ENCODE results near the gene UMAD1. TPM values are rescaled to one million over a fixed set of nuclear protein-coding genes. Genes with fewer than 3 reads are reported as not detected.

UMAD1 gene
- total RNA-seq, 1 donor: 8.2 TPM

DNA sequence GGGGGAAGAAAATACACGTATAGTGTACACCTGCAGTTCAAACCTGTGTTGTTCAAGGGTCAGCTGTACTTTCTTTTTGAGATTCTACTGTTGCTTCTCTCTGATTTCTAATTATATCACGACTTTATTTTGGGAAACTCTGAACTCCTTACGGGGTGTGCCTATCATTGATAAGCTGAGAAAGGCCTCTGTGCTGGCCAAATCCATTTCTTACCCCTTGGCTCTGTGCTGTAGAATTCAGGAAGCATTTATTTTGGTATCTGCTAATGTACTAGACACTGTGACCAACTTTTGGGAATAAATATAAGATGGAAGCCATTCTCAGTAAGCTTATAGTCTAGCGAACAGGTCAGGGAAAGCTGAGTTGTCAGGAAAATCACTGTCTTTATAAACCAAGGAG, 104.7 kb downstream of the UMAD1 start:
- Histone ChIP-seq H3K9me3 (ENCODE audit: low read depth, low read length) (no peaks in the 10 kb centered on the region), H3K27me3 (ENCODE audit: insufficient read depth, low read length) (no peaks in the 10 kb centered on the region), H3K4me3 (ENCODE audit: low read length) (no peak overlapping the region), H3K4me1 (ENCODE audit: insufficient read depth, low read length) (no peaks in the 10 kb centered on the region)

DNA sequence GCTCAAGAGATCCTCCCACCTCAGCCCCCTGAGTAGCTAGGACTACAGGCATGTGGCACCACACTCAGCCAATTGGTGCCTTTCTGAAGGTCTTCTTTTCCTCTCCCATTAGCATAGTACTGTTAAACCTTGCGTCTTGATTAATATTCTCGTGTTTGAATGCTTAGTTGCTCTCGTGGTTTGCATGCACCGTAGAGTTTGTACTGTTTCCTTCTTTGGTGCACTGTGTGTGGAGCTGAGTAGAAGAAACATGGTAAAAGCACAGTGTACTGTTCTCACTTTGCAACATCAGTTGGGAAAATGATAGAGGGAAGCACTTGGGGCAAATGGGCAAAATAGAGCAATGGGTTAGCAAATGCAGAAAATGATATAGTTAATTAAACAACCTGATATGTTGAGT, 105.4 kb downstream of the UMAD1 start:
- no peaks in the 10 kb centered on the region for H3K9me3 ChIP-seq (ENCODE audit: low read depth, low read length)
- H3K27me3 ChIP-seq (ENCODE audit: insufficient read depth, low read length): no peaks in the 10 kb centered on the region
- no peak overlapping the region for H3K4me3 ChIP-seq (ENCODE audit: low read length)
- no peaks in the 10 kb centered on the region for H3K4me1 ChIP-seq (ENCODE audit: insufficient read depth, low read length)

- H3K27me3 ChIP-seq (ENCODE audit: insufficient read depth, low read length): no peaks in the 10 kb centered on the region
- H3K4me3 ChIP-seq (ENCODE audit: low read length): no peak overlapping the region
- no peaks in the 10 kb centered on the region for H3K4me1 ChIP-seq (ENCODE audit: insufficient read depth, low read length)
- no peaks in the 10 kb centered on the region for H3K9me3 ChIP-seq (ENCODE audit: low read depth, low read length)
Observed at GRCh38 chr7:7746458-7746857, 105.9 kb downstream of the UMAD1 start.

- H3K4me3 ChIP-seq (ENCODE audit: low read length): no peak overlapping the region
- no peaks in the 10 kb centered on the region for H3K9me3 ChIP-seq (ENCODE audit: low read depth, low read length)
- H3K27me3 ChIP-seq (ENCODE audit: insufficient read depth, low read length): no peaks in the 10 kb centered on the region
- no peaks in the 10 kb centered on the region for H3K4me1 ChIP-seq (ENCODE audit: insufficient read depth, low read length)
Observed at GRCh38 chr7:7750571-7751242, 110.2 kb downstream of the UMAD1 start.

DNA sequence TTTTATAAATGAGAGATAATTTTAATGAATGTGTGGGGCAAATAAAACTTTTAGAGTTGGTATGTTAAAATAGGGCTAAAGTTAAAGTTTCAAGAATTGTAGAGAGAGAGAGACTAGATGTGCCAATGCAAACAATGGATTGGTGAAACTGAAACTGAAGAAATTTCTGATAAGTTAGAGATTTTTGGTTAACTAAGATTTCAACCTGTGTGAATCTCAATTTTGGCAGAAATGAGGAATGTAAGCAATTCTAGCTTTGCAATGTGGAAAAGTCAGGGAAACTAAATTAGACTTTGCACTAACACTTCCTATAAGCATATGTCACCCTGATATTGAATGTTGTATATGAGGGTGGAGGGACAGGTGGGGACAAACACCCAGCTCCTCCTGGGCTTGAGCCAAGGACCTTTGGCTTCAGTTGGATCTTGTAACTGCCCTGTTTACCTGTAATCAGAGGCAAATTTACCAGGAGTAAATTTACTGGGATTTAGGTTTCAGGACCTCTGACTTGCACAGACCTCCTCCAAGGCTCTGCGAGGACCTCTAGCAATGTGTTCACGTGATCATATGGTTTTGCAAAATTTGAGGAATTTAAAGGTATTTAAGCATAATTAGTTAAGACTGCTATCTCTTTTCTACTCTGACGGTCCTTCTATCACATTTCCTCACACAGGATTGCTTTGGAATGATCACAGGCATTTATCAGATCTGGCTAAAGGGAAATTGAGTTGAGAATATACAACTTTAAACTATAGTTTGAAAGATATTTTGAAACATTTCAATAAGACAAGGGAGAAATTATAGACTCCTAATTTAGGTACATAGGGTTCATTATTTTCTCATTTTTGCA, 110.9 kb downstream of the UMAD1 start:
- H3K27me3 ChIP-seq (ENCODE audit: insufficient read depth, low read length): no peaks in the 10 kb centered on the region
- H3K9me3 ChIP-seq (ENCODE audit: low read depth, low read length): no peaks in the 10 kb centered on the region
- no peaks in the 10 kb centered on the region for H3K4me1 ChIP-seq (ENCODE audit: insufficient read depth, low read length)
- no peak overlapping the region for H3K4me3 ChIP-seq (ENCODE audit: low read length)

- Histone ChIP-seq H3K4me3 (ENCODE audit: low read length) (no peak overlapping the region), H3K27me3 (ENCODE audit: insufficient read depth, low read length) (no peaks in the 10 kb centered on the region), H3K9me3 (ENCODE audit: low read depth, low read length) (no peaks in the 10 kb centered on the region), H3K4me1 (ENCODE audit: insufficient read depth, low read length) (peaks cover 9% of the 10 kb centered on the region)
Observed at GRCh38 chr7:7756577-7756976, 116.0 kb downstream of the UMAD1 start.

DNA sequence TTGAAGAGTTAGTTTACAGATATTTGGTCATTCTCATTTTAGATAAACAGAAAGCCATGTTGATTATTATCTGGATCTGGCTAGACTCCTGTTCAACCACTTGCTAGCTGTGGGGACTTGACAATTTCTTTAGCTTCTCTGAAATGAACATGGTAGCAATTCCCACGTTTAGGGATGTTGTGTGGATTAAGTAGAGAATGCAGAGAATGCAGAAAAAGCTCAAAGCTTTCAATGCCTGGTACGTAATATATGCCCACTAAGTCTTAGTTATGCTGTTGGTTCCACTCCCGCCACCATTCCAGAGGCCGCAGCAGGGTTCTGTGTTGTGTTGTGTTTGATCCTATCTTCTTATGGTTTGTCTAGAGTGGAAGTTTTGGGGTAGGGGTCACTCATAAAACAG, 117.0 kb downstream of the UMAD1 start:
- Histone ChIP-seq H3K27me3 (ENCODE audit: insufficient read depth, low read length) (no peaks in the 10 kb centered on the region), H3K4me1 (ENCODE audit: insufficient read depth, low read length) (peaks cover 16% of the 10 kb centered on the region), H3K4me3 (ENCODE audit: low read length) (no peak overlapping the region), H3K9me3 (ENCODE audit: low read depth, low read length) (no peaks in the 10 kb centered on the region)

- Histone ChIP-seq H3K4me1 (ENCODE audit: insufficient read depth, low read length) (peaks cover 22% of the 10 kb centered on the region), H3K4me3 (ENCODE audit: low read length) (peak overlapping the region; percentile 41), H3K27me3 (ENCODE audit: insufficient read depth, low read length) (no peaks in the 10 kb centered on the region), H3K9me3 (ENCODE audit: low read depth, low read length) (no peaks in the 10 kb centered on the region)
Observed at GRCh38 chr7:7761340-7761973, 120.9 kb downstream of the UMAD1 start.

- peak overlapping the region; percentile 41 for H3K4me3 ChIP-seq (ENCODE audit: low read length)
- no peaks in the 10 kb centered on the region for H3K27me3 ChIP-seq (ENCODE audit: insufficient read depth, low read length)
- H3K9me3 ChIP-seq (ENCODE audit: low read depth, low read length): no peaks in the 10 kb centered on the region
- peaks cover 22% of the 10 kb centered on the region for H3K4me1 ChIP-seq (ENCODE audit: insufficient read depth, low read length)
Observed at GRCh38 chr7:7761974-7762779, 121.6 kb downstream of the UMAD1 start.

- no peak overlapping the region for H3K4me3 ChIP-seq (ENCODE audit: low read length)
- H3K9me3 ChIP-seq (ENCODE audit: low read depth, low read length): no peaks in the 10 kb centered on the region
- no peaks in the 10 kb centered on the region for H3K27me3 ChIP-seq (ENCODE audit: insufficient read depth, low read length)
- peaks cover 22% of the 10 kb centered on the region for H3K4me1 ChIP-seq (ENCODE audit: insufficient read depth, low read length)
Observed at GRCh38 chr7:7764520-7765396, 124.2 kb downstream of the UMAD1 start.

DNA sequence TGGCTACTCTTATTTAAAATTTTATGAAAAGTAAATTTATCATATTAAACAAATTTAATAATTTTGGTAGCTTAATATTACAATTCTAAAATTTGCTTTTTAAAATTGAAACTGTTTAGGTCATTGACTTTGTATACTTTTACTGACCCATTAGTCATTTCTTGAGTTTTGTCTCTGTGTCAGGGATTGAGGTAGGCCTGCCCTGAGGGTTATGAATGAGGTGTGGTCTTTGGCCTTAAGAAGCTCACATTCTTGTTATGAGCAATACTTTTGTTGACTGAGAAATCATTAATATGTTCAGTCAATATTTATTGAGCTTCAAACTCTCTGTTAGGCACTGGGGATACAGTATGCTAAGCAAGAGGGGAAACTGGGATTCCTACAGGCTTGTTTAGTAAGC, 124.9 kb downstream of the UMAD1 start:
- Histone ChIP-seq H3K4me3 (ENCODE audit: low read length) (no peak overlapping the region), H3K9me3 (ENCODE audit: low read depth, low read length) (no peaks in the 10 kb centered on the region), H3K27me3 (ENCODE audit: insufficient read depth, low read length) (no peaks in the 10 kb centered on the region), H3K4me1 (ENCODE audit: insufficient read depth, low read length) (peaks cover 22% of the 10 kb centered on the region)

DNA sequence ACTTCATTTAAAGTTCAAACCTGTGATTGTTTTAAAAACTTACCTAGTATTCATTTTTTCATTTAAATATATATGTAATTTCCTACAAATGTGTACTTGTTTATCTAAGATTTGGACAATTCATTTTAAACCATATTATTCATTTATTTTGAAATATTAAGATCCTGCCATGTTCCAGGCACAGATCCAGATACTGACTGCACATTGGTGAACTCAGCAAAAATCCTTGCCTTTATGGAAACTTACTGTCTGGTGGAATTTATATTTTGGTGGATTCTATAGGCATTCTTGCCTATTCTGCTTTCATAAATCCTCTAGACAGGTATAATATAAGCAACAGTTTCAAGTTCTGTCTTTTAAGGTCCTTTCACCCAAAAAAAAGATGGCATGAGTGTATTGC, 126.1 kb downstream of the UMAD1 start:
- Histone ChIP-seq H3K4me1 (ENCODE audit: insufficient read depth, low read length) (peaks cover 13% of the 10 kb centered on the region), H3K4me3 (ENCODE audit: low read length) (no peak overlapping the region), H3K27me3 (ENCODE audit: insufficient read depth, low read length) (no peaks in the 10 kb centered on the region), H3K9me3 (ENCODE audit: low read depth, low read length) (no peaks in the 10 kb centered on the region)

DNA sequence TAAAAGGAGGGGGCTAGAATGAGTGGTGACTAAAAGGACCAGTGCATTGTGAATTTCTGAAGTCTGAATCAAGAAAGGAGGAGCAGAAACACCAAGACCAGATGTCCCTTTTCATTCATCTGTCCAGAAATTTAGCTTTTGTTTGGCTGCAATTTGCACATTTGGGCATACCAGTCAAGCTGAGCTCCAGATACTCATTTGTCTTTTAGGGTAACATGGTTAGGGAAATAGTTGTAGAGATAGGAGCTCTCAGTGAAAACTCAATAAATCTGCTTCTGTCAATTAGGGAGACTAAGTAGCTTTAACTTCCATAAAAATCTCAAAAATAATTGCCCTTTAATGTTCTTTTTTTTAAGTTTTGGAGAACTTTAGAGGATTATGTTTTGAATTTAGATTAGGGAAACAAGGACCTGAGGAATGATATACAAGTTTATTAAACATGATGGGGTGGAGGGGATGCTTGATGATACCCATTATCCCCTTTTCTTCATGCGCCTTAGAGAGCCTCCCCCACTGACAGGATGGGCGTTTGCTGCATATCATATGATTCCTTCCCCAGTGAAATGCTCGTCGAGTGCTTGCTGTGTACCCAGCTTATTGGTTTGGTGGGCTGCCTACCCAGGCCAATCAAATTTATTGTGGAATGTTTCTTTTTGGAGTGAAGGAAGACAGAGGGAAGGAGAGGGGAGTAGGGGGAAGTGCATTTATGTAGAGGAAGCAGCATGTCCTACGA, 128.6 kb downstream of the UMAD1 start:
- Histone ChIP-seq H3K4me1 (ENCODE audit: insufficient read depth, low read length) (peaks cover 9% of the 10 kb centered on the region), H3K4me3 (ENCODE audit: low read length) (no peak overlapping the region), H3K27me3 (ENCODE audit: insufficient read depth, low read length) (no peaks in the 10 kb centered on the region), H3K9me3 (ENCODE audit: low read depth, low read length) (no peaks in the 10 kb centered on the region)

Data from mononuclear cell (primary cell).